ENCODE results near the gene ZNF827. TPM values are rescaled to one million over a fixed set of nuclear protein-coding genes. Genes with fewer than 3 reads are reported as not detected.

Gene ZNF827
- total RNA-seq, 1 experiment from 2014 or later: 6.3 TPM

GRCh38 chr4:145876531-145877180 is 62.0 kb downstream of the ZNF827 start:
- no peak for TF ChIP-seq TCF7L2 (IDR thresholded peaks at IDR 0.05; ENCODE audit: low read depth, low read length)
- no peak for TF ChIP-seq CTCF (IDR thresholded peaks at IDR 0.05)
- no peak for TF ChIP-seq REST (IDR thresholded peaks at IDR 0.05; ENCODE audit: insufficient read depth in 1 of 2, low read depth in 2 of 2, low read length in 1 of 2)
- TF ChIP-seq SIN3A (IDR thresholded peaks at IDR 0.05; ENCODE audit: borderline replicate concordance, insufficient read depth, low read depth, low read length): no peak
- no TSS peak for BruUV-seq (replicated peaks)
- Histone ChIP-seq H3K4me1 (ENCODE audit: control insufficient read depth, insufficient read depth, low read length) (no peaks in the 10 kb centered on the region), H3K27me3 (ENCODE audit: control insufficient read depth, insufficient read depth, low read length) (no peaks in the 10 kb centered on the region), H3K27ac (ENCODE audit: low read length) (no peak overlapping the region), H3K36me3 (ENCODE audit: control insufficient read depth, insufficient read depth, low read length) (no peaks in the 10 kb centered on the region), H3K4me3 (ENCODE audit: low read depth in 2 of 2, low read length in 2 of 2) (no peak overlapping the region), H3K9me3 (ENCODE audit: control insufficient read depth, insufficient read depth, low read depth, low read length) (no peaks in the 10 kb centered on the region)
- in situ Hi-C loops (cut with HindIII; ENCODE audit: low pct_unique_long_range_greater_than_20kb, low sequenced_read_pairs): no loop called here
- intact Hi-C loops (cut with micrococcal nuclease; ENCODE audit: unreplicated experiment): no loop called here
- ATAC-seq (no peak), DNase-seq (ENCODE audit: low read depth, low spot score) (no peak)
- POLR2A ChIA-PET: no interaction called here
- CTCF ChIA-PET: no interaction called here

- ChIA-PET POLR2A (interaction anchor here (0.7 kb wide), 1 partner anchor 122 kb away, joined by 6 read pairs; no protein-coding TSS in a partner anchor), CTCF (no interaction called here)
- TF ChIP-seq REST (IDR thresholded peaks at IDR 0.05; ENCODE audit: insufficient read depth in 1 of 2, low read depth in 2 of 2, low read length in 1 of 2) (no peak), CTCF (IDR thresholded peaks at IDR 0.05) (no peak), POLR2AphosphoS5 (IDR thresholded peaks at IDR 0.05; ENCODE audit: low read depth, low read length) (no peak), SIN3A (IDR thresholded peaks at IDR 0.05; ENCODE audit: borderline replicate concordance, insufficient read depth, low read depth, low read length) (no peak), TCF7L2 (IDR thresholded peaks at IDR 0.05; ENCODE audit: low read depth, low read length) (no peak)
- Histone ChIP-seq H3K4me1 (ENCODE audit: control insufficient read depth, insufficient read depth, low read length) (no peaks in the 10 kb centered on the region), H3K27ac (ENCODE audit: low read length) (no peak overlapping the region), H3K36me3 (ENCODE audit: control insufficient read depth, insufficient read depth, low read length) (no peaks in the 10 kb centered on the region), H3K27me3 (ENCODE audit: control insufficient read depth, insufficient read depth, low read length) (no peaks in the 10 kb centered on the region), H3K4me3 (ENCODE audit: low read depth in 2 of 2, low read length in 2 of 2) (no peak overlapping the region), H3K9me3 (ENCODE audit: control insufficient read depth, insufficient read depth, low read depth, low read length) (no peaks in the 10 kb centered on the region)
- in situ Hi-C loops (cut with HindIII; ENCODE audit: low pct_unique_long_range_greater_than_20kb, low sequenced_read_pairs): no loop called here
- ATAC-seq (no peak), DNase-seq (ENCODE audit: low read depth, low spot score) (no peak)
- BruUV-seq (replicated peaks): no TSS peak
- intact Hi-C loops (cut with micrococcal nuclease; ENCODE audit: unreplicated experiment): no loop called here
These were observed 64.7 kb downstream of the ZNF827 start for GRCh38 chr4:145873901-145874300.
